B cell (primary cell): ENCODE data around the gene BRME1. TPM values are rescaled to one million over a fixed set of nuclear protein-coding genes. Genes with fewer than 3 reads are reported as not detected.

Experiments
- ATAC-seq: fragments of 200-7000 bp; cut with Tn5 transposase; one replicate; pipeline ENCODE4 v1.10.0; 2021; ENCODE audit warnings: low read depth, mild to moderate bottlenecking, moderate number of reproducible peaks, moderate library complexity
- CTCF ChIA-PET: fragments of 350-600 bp; sonication (Branson Sonifier 250); formaldehyde crosslinking; loops from one replicate; lab custom pipeline; 2021; ENCODE audit warnings: antibody characterized with exemption, inconsistent platforms; lab: Charles Lee
- POLR2A ChIA-PET: fragments of 350-600 bp; sonication (Branson Sonifier 250); formaldehyde crosslinking; loops from one replicate; lab custom pipeline; 2021; ENCODE audit warnings: antibody characterized with exemption; lab: Charles Lee
- DNase-seq: peaks from one replicate; pipeline ENCODE4 v3.0.0; 2013
- H2AFZ ChIP-seq: 2 replicates; pipeline ENCODE4 v1.6.1; 2012; ENCODE audit warnings: mild to moderate bottlenecking, low read depth, low read length; ENCODE audit not compliant: insufficient read depth, poor library complexity, severe bottlenecking
- H3K27ac ChIP-seq, 2 donors: 1 replicate in 1 of 2; 2 replicates in 1 of 2; pipeline ENCODE4 v1.5.1; 2012 to 2013; ENCODE audit warnings: low read length in 2 of 2, mild to moderate bottlenecking in 2 of 2, moderate library complexity in 1 of 2
- H3K27me3 ChIP-seq, 4 experiments: fragments of 200-600 bp in 1 of 4; sonication (generic) in 1 of 4; replicated peaks in 1 of 4; 1 replicate in 2 of 4; 2 replicates in 2 of 4; pipeline versions ENCODE4 v1.6.1 to v1.7.0; 2013 to 2016; ENCODE audit warnings: low read length in 3 of 4, mild to moderate bottlenecking in 2 of 4, mixed read lengths in 1 of 4, moderate library complexity in 1 of 4; ENCODE audit not compliant: insufficient read depth in 4 of 4, control insufficient read depth in 3 of 4; ENCODE audit errors: control extremely low read depth in 1 of 4
- H3K36me3 ChIP-seq, 2 experiments: replicated peaks in 1 of 2; 1 replicate in 1 of 2; 2 replicates in 1 of 2; pipeline versions ENCODE4 v1.6.1 to v1.7.1; 2013; ENCODE audit warnings: low read length in 1 of 2; ENCODE audit not compliant: insufficient read depth in 2 of 2, control insufficient read depth in 1 of 2; ENCODE audit errors: control extremely low read depth in 1 of 2, extremely low read depth in 1 of 2
- H3K4me1 ChIP-seq, 2 donors: fragments of 200-600 bp in 1 of 2; sonication (generic) in 1 of 2; 1 replicate in 1 of 2; 2 replicates in 1 of 2; pipeline versions ENCODE4 v1.5.1 to v1.6.1; 2013 to 2017; ENCODE audit warnings: low read length in 2 of 2; ENCODE audit not compliant: control insufficient read depth in 2 of 2, insufficient read depth in 2 of 2
- H3K4me2 ChIP-seq: replicated peaks from 2 replicates; pipeline ENCODE3; 2012; ENCODE audit warnings: mild to moderate bottlenecking, low read depth, low read length; ENCODE audit not compliant: poor library complexity, severe bottlenecking
- H3K4me3 ChIP-seq, 5 experiments: fragments of 200-600 bp in 1 of 5; sonication (generic) in 1 of 5; 1 replicate in 3 of 5; 2 replicates in 2 of 5; pipeline versions ENCODE4 v1.5.1 to v1.7.0; 2011 to 2016; ENCODE audit warnings: low read length in 4 of 5, mild to moderate bottlenecking in 4 of 5, low read depth in 2 of 5, control low read depth in 1 of 5, moderate library complexity in 1 of 5; ENCODE audit not compliant: insufficient read depth in 1 of 5; ENCODE audit errors: control extremely low read depth in 1 of 5, extremely low read depth in 1 of 5
- H3K79me2 ChIP-seq: fragments of 200-600 bp; sonication (generic); one replicate; pipeline ENCODE4 v1.6.0; 2016; ENCODE audit warnings: low read length; ENCODE audit not compliant: control insufficient read depth, insufficient read depth
- H3K9ac ChIP-seq: fragments of 200-600 bp; sonication (generic); 2 replicates; pipeline ENCODE4 v1.6.1; 2017; ENCODE audit warnings: mild to moderate bottlenecking, low read length, moderate library complexity
- H3K9me3 ChIP-seq, 3 donors: one replicate each; pipeline versions ENCODE4 v1.6.1 to v1.7.1; 2013; ENCODE audit warnings: low read length in 2 of 3; ENCODE audit not compliant: control insufficient read depth in 2 of 3, insufficient read depth in 1 of 3; ENCODE audit errors: control extremely low read depth in 1 of 3
- H4K20me1 ChIP-seq: 2 replicates; pipeline ENCODE4 v1.6.0; 2012; ENCODE audit warnings: mild to moderate bottlenecking, low read length; ENCODE audit not compliant: insufficient read depth, control insufficient read depth, poor library complexity, severe bottlenecking
- H3K27ac Mint-ChIP-seq: one replicate; pipeline ENCODE4 v1.8.0; 2021; ENCODE audit warnings: mixed read lengths
- H3K27me3 Mint-ChIP-seq: one replicate; pipeline ENCODE4 v1.8.0; 2021; ENCODE audit warnings: mixed read lengths
- H3K4me1 Mint-ChIP-seq: one replicate; pipeline ENCODE4 v1.8.0; 2021; ENCODE audit warnings: mixed read lengths
- H3K4me3 Mint-ChIP-seq: one replicate; pipeline ENCODE4 v1.8.0; 2021; ENCODE audit warnings: mixed read lengths
- H3K9me3 Mint-ChIP-seq: one replicate; pipeline ENCODE4 v1.8.0; 2022; ENCODE audit warnings: mixed read lengths; ENCODE audit not compliant: insufficient read depth
- EZH2 ChIP-seq: IDR thresholded peaks from 2 replicates; pipeline ENCODE4 v1.6.1; 2012; ENCODE audit warnings: borderline replicate concordance, low read depth, mild to moderate bottlenecking, moderate library complexity, low read length; ENCODE audit not compliant: insufficient read depth, poor library complexity, severe bottlenecking
- WGBS: methylation state at CpG from one replicate; pipeline ENCODE4 v1.1.5; 2013; ENCODE audit warnings: missing lambda C conversion rate; ENCODE audit not compliant: insufficient coverage; 5-methylcytosine and 5-hydroxymethylcytosine counted together
- intact Hi-C: fragments of 100-400 bp; cut with micrococcal nuclease; formaldehyde crosslinking; loops from one replicate; pipeline ENCODE4 v1.10.0; 2022
- polyA plus RNA-seq: library from polyadenylated mRNA; depleted of rRNA; stranded (reverse); fragments of >200 nt; gene quantifications from 2 replicates; pipeline ENCODE4 v1.2.3, GENCODE V29; 2012
- total RNA-seq, 2 donors: library from RNA; stranded (reverse); fragments of 120-200 nt in 1 of 2; gene quantifications; 1 replicate in 1 of 2; 2 replicates in 1 of 2; pipeline versions ENCODE4 v1.2.3 to v1.2.4, GENCODE V29; 2013 to 2022
- TF ChIP-seq, protein P1 (sequence below): fragments of 200-600 bp; IDR thresholded peaks from one replicate; pipeline ENCODE4 v1.8.0; 2022; ENCODE audit warnings: antibody characterized with exemption, mild to moderate bottlenecking

Gene BRME1
- total and polyA plus RNA-seq, 2 donors (not counting 1 experiment from before 2014, with no cell fraction given): 1.8 to 2.4 TPM

DNA sequence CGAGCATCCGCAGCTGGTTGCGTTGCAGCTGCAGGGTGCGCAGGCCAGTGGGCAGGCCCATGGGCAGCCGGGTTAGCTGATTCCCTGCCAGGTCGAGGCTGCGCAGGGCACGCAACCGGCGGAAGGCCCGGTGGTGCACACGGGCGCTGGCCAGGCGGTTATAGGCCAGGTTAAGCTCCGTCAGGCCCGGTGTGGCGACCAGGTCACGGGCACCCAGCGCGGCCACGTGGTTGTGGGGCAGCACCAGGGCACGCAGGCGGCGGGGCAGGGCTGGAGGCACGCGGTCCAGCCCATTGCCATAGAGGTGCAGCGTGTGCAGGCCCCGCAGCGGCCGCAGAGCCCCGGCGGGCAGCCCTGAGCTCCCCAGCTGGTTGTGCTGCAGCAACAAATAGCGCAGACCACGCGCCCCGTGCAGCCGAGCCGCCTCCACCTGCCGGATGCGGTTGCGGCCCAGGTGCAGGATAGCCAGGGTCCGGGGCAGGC is 27.0 kb upstream of the BRME1 start:
- H3K9me3 Mint-ChIP-seq: no peaks in the 10 kb centered on the region
- H3K27ac Mint-ChIP-seq: no peak overlapping the region
- peaks cover 0 to 4% of the 10 kb centered on the region in 2 donors for H3K4me1 ChIP-seq
- H3K27me3 Mint-ChIP-seq: peaks cover 13% of the 10 kb centered on the region
- TF ChIP-seq, protein P1, sequence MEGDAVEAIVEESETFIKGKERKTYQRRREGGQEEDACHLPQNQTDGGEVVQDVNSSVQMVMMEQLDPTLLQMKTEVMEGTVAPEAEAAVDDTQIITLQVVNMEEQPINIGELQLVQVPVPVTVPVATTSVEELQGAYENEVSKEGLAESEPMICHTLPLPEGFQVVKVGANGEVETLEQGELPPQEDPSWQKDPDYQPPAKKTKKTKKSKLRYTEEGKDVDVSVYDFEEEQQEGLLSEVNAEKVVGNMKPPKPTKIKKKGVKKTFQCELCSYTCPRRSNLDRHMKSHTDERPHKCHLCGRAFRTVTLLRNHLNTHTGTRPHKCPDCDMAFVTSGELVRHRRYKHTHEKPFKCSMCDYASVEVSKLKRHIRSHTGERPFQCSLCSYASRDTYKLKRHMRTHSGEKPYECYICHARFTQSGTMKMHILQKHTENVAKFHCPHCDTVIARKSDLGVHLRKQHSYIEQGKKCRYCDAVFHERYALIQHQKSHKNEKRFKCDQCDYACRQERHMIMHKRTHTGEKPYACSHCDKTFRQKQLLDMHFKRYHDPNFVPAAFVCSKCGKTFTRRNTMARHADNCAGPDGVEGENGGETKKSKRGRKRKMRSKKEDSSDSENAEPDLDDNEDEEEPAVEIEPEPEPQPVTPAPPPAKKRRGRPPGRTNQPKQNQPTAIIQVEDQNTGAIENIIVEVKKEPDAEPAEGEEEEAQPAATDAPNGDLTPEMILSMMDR: no peak
- no peak for TF ChIP-seq EZH2
- CTCF ChIA-PET: interaction anchor here (1.3 to 2.2 kb wide), 4 partner anchors 67 to 149 kb away, joined by 3 to 13 read pairs (median 4); no protein-coding TSS in a partner anchor
- peaks cover 10% of the 10 kb centered on the region for H3K4me1 Mint-ChIP-seq
- H4K20me1 ChIP-seq: no peaks in the 10 kb centered on the region
- no peaks in the 10 kb centered on the region for H3K9me3 ChIP-seq
- ATAC-seq (no peak), DNase-seq (no peak)
- H3K27ac ChIP-seq: no peak overlapping the region
- H3K4me2 ChIP-seq: no peak overlapping the region
- no peaks in the 10 kb centered on the region for H3K79me2 ChIP-seq
- intact Hi-C loops: no loop called here
- WGBS: 94% methylated on average over 42 of the region's 42 CpGs
- peaks cover 0 to 2% of the 10 kb centered on the region in 2 experiments for H3K36me3 ChIP-seq
- no peak overlapping the region for H3K4me3 Mint-ChIP-seq
- no peak overlapping the region for H3K4me3 ChIP-seq
- no peak overlapping the region for H2AFZ ChIP-seq
- POLR2A ChIA-PET: no interaction called here
- H3K27me3 ChIP-seq: peaks cover 0 to 13% (median 5%) of the 10 kb centered on the region in 4 experiments
- H3K9ac ChIP-seq: no peak overlapping the region

DNA sequence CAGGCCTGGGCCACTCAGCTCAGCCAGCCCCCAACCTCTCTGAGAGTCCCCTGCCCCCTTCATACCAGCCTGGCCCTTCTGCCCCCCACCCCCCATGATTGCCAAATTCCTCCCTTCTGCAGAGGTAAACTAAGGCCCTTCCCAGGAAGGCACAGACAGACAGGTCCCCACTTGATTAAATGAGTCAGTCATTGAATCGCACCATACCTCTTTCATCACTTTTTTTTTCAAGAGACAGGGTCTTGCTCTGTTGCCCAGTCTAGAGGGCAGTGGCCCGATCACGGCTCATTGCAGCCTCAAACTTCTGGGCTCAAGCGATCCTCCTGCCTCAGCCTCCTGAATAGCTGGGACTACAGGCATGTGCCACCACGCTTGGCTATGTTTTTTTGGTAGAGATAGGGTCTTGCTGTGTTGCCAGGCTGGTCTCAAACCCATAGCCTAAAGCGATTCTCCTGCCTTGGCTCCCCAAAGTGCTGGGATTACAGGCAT is 26.3 kb upstream of the BRME1 start:
- peaks cover 9% of the 10 kb centered on the region for H3K27me3 Mint-ChIP-seq
- ATAC-seq: no peak
- peaks cover 0 to 5% (median 0%) of the 10 kb centered on the region in 4 experiments for H3K27me3 ChIP-seq
- TF ChIP-seq, protein P1: no peak
- TF ChIP-seq EZH2: no peak
- no peaks in the 10 kb centered on the region for H4K20me1 ChIP-seq
- CTCF ChIA-PET: interaction anchor here (0.6 to 2.2 kb wide), 3 partner anchors 110 to 338 kb away, joined by 3 to 13 read pairs (median 5); no protein-coding TSS in a partner anchor
- intact Hi-C loops: no loop called here
- H3K4me2 ChIP-seq: no peak overlapping the region
- 94% methylated on average over 5 of the region's 6 CpGs for WGBS
- H3K4me1 ChIP-seq: no peaks in the 10 kb centered on the region
- no peak overlapping the region for H3K4me3 Mint-ChIP-seq
- H3K9me3 ChIP-seq: no peaks in the 10 kb centered on the region
- H2AFZ ChIP-seq: no peak overlapping the region
- no peak for DNase-seq
- POLR2A ChIA-PET: no interaction called here
- no peak overlapping the region for H3K4me3 ChIP-seq
- no peak overlapping the region for H3K27ac Mint-ChIP-seq
- peaks cover 2 to 3% of the 10 kb centered on the region in 2 experiments for H3K36me3 ChIP-seq
- H3K9ac ChIP-seq: no peak overlapping the region
- H3K27ac ChIP-seq: no peak overlapping the region
- H3K9me3 Mint-ChIP-seq: no peaks in the 10 kb centered on the region
- H3K4me1 Mint-ChIP-seq: peaks cover 10% of the 10 kb centered on the region
- H3K79me2 ChIP-seq: no peaks in the 10 kb centered on the region
